ENCODE data around the gene ELK4. TPM values are rescaled to one million over a fixed set of nuclear protein-coding genes. Genes with fewer than 3 reads are reported as not detected.

The ELK4 gene
- total RNA-seq, 1 donor from 2014 or later, result 27.6 TPM

DNA sequence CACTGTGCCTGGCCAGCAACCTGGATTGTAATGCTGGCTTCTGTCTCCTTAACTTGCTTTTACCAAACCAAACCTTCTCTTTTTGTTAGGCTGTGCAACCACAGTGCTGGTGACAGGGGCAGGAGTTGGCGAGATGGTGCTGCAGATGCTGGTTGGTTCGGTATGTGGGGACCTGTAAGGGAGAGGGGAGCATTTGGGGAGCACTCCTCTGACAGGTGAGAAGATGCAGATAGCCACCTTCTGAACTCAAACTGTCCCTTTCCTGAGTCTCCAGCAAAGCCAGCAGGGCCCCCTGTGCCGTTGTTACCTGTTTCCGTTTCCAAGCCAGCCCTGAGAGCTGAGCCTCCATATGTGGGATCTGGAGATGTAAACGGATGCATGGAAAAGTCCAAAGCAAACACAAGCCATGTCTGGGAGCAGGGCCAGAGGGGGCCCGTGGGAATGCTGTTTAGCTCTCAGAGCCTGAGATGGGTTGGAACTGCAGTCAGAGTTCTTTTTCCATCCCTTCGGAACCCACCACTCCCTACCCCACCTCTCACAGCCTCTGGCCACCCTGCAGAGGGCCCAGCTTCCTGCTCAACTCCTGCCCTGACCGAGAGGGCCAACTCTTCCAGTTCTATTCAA, 34.0 kb downstream of the ELK4 start:
- DNase-seq (ENCODE audit: extremely low spot score, unreplicated experiment), result peak; percentile 29
- H3K4me3 Mint-ChIP-seq, result no peak overlapping the region
- H3K9me3 Mint-ChIP-seq, result no peaks in the 10 kb centered on the region
- no peak for TF ChIP-seq CTCF (conservative IDR thresholded peaks at IDR 0.05)
- H3K4me1 Mint-ChIP-seq (ENCODE audit: unreplicated experiment), result peaks cover 8% of the 10 kb centered on the region
- no peak overlapping the region for H3K27ac Mint-ChIP-seq
- no peaks in the 10 kb centered on the region for H3K27me3 Mint-ChIP-seq
- H3K36me3 Mint-ChIP-seq, result no peaks in the 10 kb centered on the region

- no peak overlapping the region for H3K4me3 Mint-ChIP-seq
- H3K27me3 Mint-ChIP-seq, result no peaks in the 10 kb centered on the region
- peaks cover 10% of the 10 kb centered on the region for H3K4me1 Mint-ChIP-seq (ENCODE audit: unreplicated experiment)
- no peak overlapping the region for H3K27ac Mint-ChIP-seq
- peak; percentile 50 for DNase-seq (ENCODE audit: extremely low spot score, unreplicated experiment)
- TF ChIP-seq CTCF (conservative IDR thresholded peaks at IDR 0.05), result no peak
- H3K36me3 Mint-ChIP-seq, result no peaks in the 10 kb centered on the region
- no peaks in the 10 kb centered on the region for H3K9me3 Mint-ChIP-seq
Observed at GRCh38 chr1:205596876-205597275, 34.9 kb downstream of the ELK4 start.

- no peaks in the 10 kb centered on the region for H3K9me3 Mint-ChIP-seq
- H3K4me3 Mint-ChIP-seq, result no peak overlapping the region
- DNase-seq (ENCODE audit: extremely low spot score, unreplicated experiment), result peak; percentile 18
- peaks cover 3% of the 10 kb centered on the region for H3K27me3 Mint-ChIP-seq
- no peak for TF ChIP-seq CTCF (conservative IDR thresholded peaks at IDR 0.05)
- H3K4me1 Mint-ChIP-seq (ENCODE audit: unreplicated experiment), result peaks cover 14% of the 10 kb centered on the region
- H3K36me3 Mint-ChIP-seq, result no peaks in the 10 kb centered on the region
- H3K27ac Mint-ChIP-seq, result no peak overlapping the region
Observed at GRCh38 chr1:205595861-205596260, 36.0 kb downstream of the ELK4 start.

DNA sequence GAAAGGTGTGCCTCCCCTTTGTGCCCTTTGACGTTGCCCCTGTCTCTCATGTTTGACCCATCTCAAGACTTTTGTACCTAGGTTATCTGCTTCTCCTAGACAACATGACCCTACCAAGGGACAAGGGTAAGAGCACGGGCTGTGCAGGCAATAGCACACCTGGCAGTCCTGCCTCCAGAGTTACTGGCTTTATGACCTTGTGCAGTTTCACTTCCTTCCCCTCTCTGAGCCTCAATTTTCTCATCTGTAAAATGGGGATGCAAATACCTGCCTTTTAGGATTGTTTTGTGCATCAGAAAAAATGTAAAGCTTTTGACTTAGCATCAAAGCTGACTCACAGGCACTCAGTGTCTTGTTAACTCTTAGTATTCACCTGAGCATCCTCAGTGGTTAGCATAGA, 36.4 kb downstream of the ELK4 start:
- DNase-seq (ENCODE audit: extremely low spot score, unreplicated experiment), result peak; percentile 24
- no peak for TF ChIP-seq CTCF (conservative IDR thresholded peaks at IDR 0.05)
- H3K4me1 Mint-ChIP-seq (ENCODE audit: unreplicated experiment), result peaks cover 14% of the 10 kb centered on the region
- H3K4me3 Mint-ChIP-seq, result no peak overlapping the region
- H3K36me3 Mint-ChIP-seq, result no peaks in the 10 kb centered on the region
- H3K9me3 Mint-ChIP-seq, result no peaks in the 10 kb centered on the region
- no peak overlapping the region for H3K27ac Mint-ChIP-seq
- H3K27me3 Mint-ChIP-seq, result peaks cover 3% of the 10 kb centered on the region

GRCh38 chr1:205594846-205595245, 37.0 kb downstream of the ELK4 start:
- no peak for TF ChIP-seq CTCF (conservative IDR thresholded peaks at IDR 0.05)
- Mint-ChIP-seq H3K27ac (no peak overlapping the region), H3K4me3 (no peak overlapping the region), H3K27me3 (peaks cover 8% of the 10 kb centered on the region), H3K9me3 (no peaks in the 10 kb centered on the region), H3K4me1 (ENCODE audit: unreplicated experiment) (peaks cover 10% of the 10 kb centered on the region), H3K36me3 (no peaks in the 10 kb centered on the region)
- peak; percentile 22 for DNase-seq (ENCODE audit: extremely low spot score, unreplicated experiment)

DNA sequence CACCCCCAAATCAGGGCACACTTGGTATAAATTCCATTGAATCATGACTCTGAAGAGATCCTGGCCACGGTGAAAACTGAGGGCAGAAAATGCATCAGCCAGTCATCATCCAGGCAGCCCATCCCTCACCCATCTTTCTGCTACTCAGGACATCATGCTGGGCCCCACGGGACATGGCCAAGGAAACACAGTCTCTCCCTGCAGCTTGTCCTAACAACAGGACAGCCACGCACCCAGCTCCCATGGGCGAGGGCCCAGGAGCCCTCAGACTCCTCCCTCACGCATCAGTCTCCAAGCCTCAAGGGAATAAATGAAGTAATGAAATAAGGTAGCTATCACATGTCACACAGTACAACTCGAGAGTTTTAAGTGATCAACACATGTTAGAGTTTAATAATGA, 37.8 kb downstream of the ELK4 start:
- Mint-ChIP-seq H3K4me1 (ENCODE audit: unreplicated experiment) (peaks cover 6% of the 10 kb centered on the region), H3K27ac (no peak overlapping the region), H3K9me3 (no peaks in the 10 kb centered on the region), H3K36me3 (no peaks in the 10 kb centered on the region), H3K27me3 (peaks cover 9% of the 10 kb centered on the region), H3K4me3 (no peak overlapping the region)
- peak; percentile 45 for DNase-seq (ENCODE audit: extremely low spot score, unreplicated experiment)
- no peak for TF ChIP-seq CTCF (conservative IDR thresholded peaks at IDR 0.05)

All from type B pancreatic cell (in vitro differentiated cells).